ENCODE data around the gene PLEKHH1.

PLEKHH1 gene

DNA sequence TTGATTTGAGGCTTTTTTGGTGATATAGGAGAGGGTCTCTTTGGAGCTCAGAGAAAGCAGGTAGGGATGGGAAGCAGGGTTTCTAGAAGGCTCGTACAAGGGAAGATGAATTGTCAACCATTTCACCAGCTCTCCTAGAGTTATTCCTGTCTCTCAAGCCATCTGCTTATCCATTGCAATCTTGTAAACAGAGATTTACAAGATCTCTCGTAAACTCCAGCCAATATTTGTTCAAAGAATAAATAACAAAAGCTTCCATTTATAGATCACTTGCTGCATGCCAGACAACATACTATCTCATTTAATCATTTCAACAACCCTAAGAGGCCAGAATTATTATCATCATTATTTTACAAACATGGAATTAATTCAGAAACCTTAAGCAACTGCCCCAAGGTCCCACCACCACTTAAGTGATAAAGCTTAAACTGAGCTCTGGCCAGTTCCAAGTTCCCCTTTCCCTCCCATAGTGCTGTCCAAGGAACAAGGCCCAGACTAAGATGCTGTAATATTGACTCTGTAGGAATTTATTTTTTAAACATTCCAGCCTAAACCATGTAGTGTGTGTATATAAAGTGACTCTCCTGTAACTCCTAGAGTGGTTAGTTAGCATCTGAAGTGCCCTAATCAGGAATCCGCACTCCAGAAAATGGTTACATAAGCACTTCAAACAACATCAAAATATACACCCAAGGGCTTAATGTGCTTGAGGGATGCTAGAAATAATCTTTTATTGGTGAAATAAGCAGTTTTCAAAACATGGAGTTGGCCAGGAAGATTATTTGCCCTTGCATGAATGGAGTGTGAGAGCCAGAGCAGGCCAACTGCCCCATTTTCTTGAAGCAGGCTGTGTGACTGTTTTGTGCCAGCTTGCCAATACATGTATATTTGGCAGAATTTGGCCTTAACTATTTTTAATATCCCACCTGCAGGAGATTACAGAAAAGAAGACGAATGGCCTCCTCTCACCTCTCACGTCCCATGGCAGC is 2.8 kb upstream of the PLEKHH1 start:
- H3K27ac ChIP-seq (replicated peaks): no peak overlapping the region
- no peak overlapping the region for H3K4me3 ChIP-seq (replicated peaks; ENCODE audit: insufficient read depth, low read length)
- no peak for DNase-seq (ENCODE audit: low read depth in 1 of 2, low spot score in 1 of 2)
- H3K27me3 ChIP-seq (ENCODE audit: insufficient read depth, poor library complexity, severe bottlenecking): peaks cover 13% of the 10 kb centered on the region
- no peak for TF ChIP-seq GABPA (IDR thresholded peaks at IDR 0.05; ENCODE audit: low read depth)
- TF ChIP-seq CTCF (IDR thresholded peaks at IDR 0.05; ENCODE audit: insufficient read depth, low read length): no peak
- no peak for TF ChIP-seq SPI1 (IDR thresholded peaks at IDR 0.05; ENCODE audit: borderline replicate concordance, low read depth)
- TF ChIP-seq, protein P1, sequence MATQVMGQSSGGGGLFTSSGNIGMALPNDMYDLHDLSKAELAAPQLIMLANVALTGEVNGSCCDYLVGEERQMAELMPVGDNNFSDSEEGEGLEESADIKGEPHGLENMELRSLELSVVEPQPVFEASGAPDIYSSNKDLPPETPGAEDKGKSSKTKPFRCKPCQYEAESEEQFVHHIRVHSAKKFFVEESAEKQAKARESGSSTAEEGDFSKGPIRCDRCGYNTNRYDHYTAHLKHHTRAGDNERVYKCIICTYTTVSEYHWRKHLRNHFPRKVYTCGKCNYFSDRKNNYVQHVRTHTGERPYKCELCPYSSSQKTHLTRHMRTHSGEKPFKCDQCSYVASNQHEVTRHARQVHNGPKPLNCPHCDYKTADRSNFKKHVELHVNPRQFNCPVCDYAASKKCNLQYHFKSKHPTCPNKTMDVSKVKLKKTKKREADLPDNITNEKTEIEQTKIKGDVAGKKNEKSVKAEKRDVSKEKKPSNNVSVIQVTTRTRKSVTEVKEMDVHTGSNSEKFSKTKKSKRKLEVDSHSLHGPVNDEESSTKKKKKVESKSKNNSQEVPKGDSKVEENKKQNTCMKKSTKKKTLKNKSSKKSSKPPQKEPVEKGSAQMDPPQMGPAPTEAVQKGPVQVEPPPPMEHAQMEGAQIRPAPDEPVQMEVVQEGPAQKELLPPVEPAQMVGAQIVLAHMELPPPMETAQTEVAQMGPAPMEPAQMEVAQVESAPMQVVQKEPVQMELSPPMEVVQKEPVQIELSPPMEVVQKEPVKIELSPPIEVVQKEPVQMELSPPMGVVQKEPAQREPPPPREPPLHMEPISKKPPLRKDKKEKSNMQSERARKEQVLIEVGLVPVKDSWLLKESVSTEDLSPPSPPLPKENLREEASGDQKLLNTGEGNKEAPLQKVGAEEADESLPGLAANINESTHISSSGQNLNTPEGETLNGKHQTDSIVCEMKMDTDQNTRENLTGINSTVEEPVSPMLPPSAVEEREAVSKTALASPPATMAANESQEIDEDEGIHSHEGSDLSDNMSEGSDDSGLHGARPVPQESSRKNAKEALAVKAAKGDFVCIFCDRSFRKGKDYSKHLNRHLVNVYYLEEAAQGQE (IDR thresholded peaks at IDR 0.05; ENCODE audit: insufficient replicate concordance, low read depth): no peak
- TF ChIP-seq POLR2AphosphoS5 (IDR thresholded peaks at IDR 0.05; ENCODE audit: low read depth): no peak

DNA sequence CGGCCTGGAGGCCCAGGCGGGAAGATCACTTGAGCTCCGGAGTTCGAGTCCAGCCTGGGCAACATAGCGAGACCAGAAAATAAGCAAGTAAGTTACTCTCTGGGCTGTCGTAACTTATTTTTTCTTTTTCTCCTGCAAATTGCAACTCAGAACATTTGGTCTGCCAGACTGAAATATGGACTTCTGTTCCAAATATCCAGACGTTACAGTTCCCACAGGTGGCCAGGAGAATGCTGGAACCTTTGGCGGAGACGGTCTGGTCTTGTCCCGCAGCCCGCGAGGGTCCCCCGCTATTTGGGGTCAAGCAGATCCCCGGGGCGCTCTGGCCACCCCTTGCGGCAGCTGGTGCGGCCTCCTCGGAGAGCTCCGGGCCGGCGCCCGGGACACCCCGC is 488 bp upstream of the PLEKHH1 start:
- Histone ChIP-seq H3K27ac (replicated peaks) (no peak overlapping the region), H3K4me3 (replicated peaks; ENCODE audit: insufficient read depth, low read length) (peak overlapping the region; percentile 34), H3K27me3 (ENCODE audit: insufficient read depth, poor library complexity, severe bottlenecking) (peaks cover 13% of the 10 kb centered on the region)
- TF ChIP-seq GABPA (IDR thresholded peaks at IDR 0.05; ENCODE audit: low read depth) (no peak), POLR2AphosphoS5 (IDR thresholded peaks at IDR 0.05; ENCODE audit: low read depth) (no peak), SPI1 (IDR thresholded peaks at IDR 0.05; ENCODE audit: borderline replicate concordance, low read depth) (no peak), CTCF (IDR thresholded peaks at IDR 0.05; ENCODE audit: insufficient read depth, low read length) (no peak)
- TF ChIP-seq, protein P1 (IDR thresholded peaks at IDR 0.05; ENCODE audit: insufficient replicate concordance, low read depth): no peak
- no peak for DNase-seq (ENCODE audit: low read depth in 1 of 2, low spot score in 1 of 2)

GRCh38 chr14:67533754-67534085 is 630 bp downstream of the PLEKHH1 start:
- Histone ChIP-seq H3K27me3 (ENCODE audit: insufficient read depth, poor library complexity, severe bottlenecking) (peaks cover 13% of the 10 kb centered on the region), H3K27ac (replicated peaks) (no peak overlapping the region), H3K4me3 (replicated peaks; ENCODE audit: insufficient read depth, low read length) (no peak overlapping the region)
- no peak for DNase-seq (ENCODE audit: low read depth in 1 of 2, low spot score in 1 of 2)
- TF ChIP-seq POLR2AphosphoS5 (IDR thresholded peaks at IDR 0.05; ENCODE audit: low read depth) (no peak), SPI1 (IDR thresholded peaks at IDR 0.05; ENCODE audit: borderline replicate concordance, low read depth) (no peak), CTCF (IDR thresholded peaks at IDR 0.05; ENCODE audit: insufficient read depth, low read length) (no peak), GABPA (IDR thresholded peaks at IDR 0.05; ENCODE audit: low read depth) (no peak)
- TF ChIP-seq, protein P1 (IDR thresholded peaks at IDR 0.05; ENCODE audit: insufficient replicate concordance, low read depth): no peak

Data from HL-60 (cell line).